Lower lobe of right lung (tissue), 2 donors: ENCODE data around the gene TBX4. TPM values are rescaled to one million over a fixed set of nuclear protein-coding genes. Genes with fewer than 3 reads are reported as not detected.
A peak's percentile ranks its signal among the peaks of the same experiment; 100 is the strongest.

Source experiments
- ATAC-seq, 2 donors: fragments of 200-7000 bp; cut with Tn5 transposase; one replicate each; pipeline ENCODE4 v1.9.1; 2020 to 2022; ENCODE audit warnings: mild to moderate bottlenecking in 2 of 2, moderate library complexity in 2 of 2
- DNase-seq: peaks from one replicate; pipeline ENCODE4 v3.0.0-alpha.2; 2020
- H3K27ac ChIP-seq: fragments of 200-600 bp; one replicate; pipeline ENCODE4 v1.8.0; 2022
- H3K27me3 ChIP-seq: fragments of 200-600 bp; one replicate; pipeline ENCODE4 v1.8.0; 2022; ENCODE audit warnings: low read depth
- H3K36me3 ChIP-seq: fragments of 200-600 bp; one replicate; pipeline ENCODE4 v1.8.0; 2022; ENCODE audit warnings: mild to moderate bottlenecking
- H3K4me1 ChIP-seq: fragments of 200-600 bp; one replicate; pipeline ENCODE4 v1.8.0; 2022
- H3K4me3 ChIP-seq: fragments of 200-600 bp; one replicate; pipeline ENCODE4 v1.8.0; 2022; ENCODE audit warnings: mild to moderate bottlenecking
- H3K9me3 ChIP-seq: fragments of 200-600 bp; one replicate; pipeline ENCODE4 v1.8.0; 2022
- intact Hi-C: fragments of 100-400 bp; cut with DNase I; formaldehyde crosslinking; loops from one replicate; pipeline ENCODE4 v1.11.0; 2022
- total RNA-seq: library from RNA; stranded (reverse); fragmentation: NEBNext Ultra II Directional; extraction: Animal tissue kit (Norgen Biotek cat#: 25700); gene quantifications from one replicate; pipeline ENCODE4 v1.2.1, GENCODE V29; 2021
- TF ChIP-seq, protein P1 (sequence below): fragments of 200-600 bp; IDR thresholded peaks from one replicate; pipeline ENCODE4 v1.8.0; 2022; ENCODE audit warnings: antibody characterized with exemption, mild to moderate bottlenecking
- donor health status: DM: no; HTN: yes; CAD: no; lungs with severe emphysema.

TBX4 gene
- total RNA-seq, 1 donor from 2014 or later: 22.3 TPM

DNA sequence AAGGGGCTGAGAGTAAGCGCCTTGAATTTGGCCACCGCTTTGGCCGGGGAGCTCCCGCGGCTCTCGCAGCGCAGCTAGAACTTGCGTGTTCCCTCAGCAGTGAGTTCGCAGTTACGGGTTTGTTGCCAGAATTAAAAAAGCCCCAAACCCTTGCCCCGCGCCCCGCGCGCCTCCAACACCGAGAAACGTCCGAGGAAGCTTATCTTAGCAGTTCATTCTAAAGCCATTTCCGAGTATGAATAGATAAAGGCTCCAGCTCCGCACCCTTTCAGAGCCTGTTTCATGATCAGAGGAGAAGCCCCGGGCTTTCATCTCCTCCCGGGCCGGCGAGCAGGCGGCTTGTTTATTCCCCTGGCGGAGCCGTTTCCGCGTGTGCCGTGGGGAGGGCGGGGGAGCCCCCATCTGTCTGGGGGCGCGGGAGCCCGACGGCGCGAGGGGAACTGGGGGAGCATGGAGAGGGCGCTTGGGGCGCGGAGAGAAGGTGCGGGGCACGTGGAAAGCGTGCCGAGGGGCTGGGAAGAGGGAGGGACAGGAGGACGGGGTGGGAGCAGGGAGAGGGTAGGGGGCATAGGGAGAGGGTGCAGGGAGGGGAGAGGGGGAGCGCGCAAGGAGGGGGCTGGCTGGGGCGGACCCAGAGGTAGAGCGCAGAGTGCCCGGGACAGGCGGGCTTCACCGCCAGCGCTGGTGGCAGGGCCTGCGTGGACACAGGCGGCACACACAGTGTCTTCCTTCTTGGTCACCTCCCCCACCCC lies 9.9 kb downstream of the TBX4 start:
- H3K36me3 ChIP-seq: no peaks in the 10 kb centered on the region
- no peaks in the 10 kb centered on the region for H3K9me3 ChIP-seq
- intact Hi-C loops: no loop called here
- H3K27ac ChIP-seq: peak overlapping the region; percentile 71
- H3K4me1 ChIP-seq: peaks cover 23% of the 10 kb centered on the region
- DNase-seq (no peak), ATAC-seq (no peak)
- H3K4me3 ChIP-seq: peak overlapping the region; percentile 31
- peaks cover 56% of the 10 kb centered on the region for H3K27me3 ChIP-seq
- TF ChIP-seq, protein P1, sequence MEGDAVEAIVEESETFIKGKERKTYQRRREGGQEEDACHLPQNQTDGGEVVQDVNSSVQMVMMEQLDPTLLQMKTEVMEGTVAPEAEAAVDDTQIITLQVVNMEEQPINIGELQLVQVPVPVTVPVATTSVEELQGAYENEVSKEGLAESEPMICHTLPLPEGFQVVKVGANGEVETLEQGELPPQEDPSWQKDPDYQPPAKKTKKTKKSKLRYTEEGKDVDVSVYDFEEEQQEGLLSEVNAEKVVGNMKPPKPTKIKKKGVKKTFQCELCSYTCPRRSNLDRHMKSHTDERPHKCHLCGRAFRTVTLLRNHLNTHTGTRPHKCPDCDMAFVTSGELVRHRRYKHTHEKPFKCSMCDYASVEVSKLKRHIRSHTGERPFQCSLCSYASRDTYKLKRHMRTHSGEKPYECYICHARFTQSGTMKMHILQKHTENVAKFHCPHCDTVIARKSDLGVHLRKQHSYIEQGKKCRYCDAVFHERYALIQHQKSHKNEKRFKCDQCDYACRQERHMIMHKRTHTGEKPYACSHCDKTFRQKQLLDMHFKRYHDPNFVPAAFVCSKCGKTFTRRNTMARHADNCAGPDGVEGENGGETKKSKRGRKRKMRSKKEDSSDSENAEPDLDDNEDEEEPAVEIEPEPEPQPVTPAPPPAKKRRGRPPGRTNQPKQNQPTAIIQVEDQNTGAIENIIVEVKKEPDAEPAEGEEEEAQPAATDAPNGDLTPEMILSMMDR: no peak

DNA sequence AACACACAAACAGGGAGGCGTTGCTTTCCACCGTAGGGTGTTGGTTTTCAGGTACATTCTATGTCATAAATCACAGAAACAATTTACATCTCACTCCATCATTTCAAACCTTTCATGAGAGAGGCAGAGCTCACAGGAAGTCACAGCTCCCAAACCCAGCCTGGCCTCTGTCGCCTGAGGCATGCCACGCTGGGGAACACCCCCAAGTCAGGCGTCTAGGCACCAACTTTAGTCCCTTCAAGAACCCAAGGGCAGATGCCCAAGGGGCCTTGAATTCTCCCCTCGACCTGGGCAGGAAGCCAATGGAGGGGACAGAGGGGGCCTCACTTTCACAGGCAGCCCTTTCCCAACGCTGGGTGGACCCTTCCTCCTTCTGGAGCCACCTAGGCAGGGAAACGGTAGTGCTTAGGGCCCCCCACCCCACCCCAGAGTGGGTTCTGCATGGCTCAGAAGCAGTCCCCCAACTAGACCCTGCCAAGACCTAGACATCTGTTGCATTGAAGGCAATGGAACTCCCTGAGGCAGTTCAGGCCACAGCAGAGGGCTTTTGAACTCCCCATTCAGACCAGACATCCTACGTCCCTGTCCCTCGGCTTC lies 10.6 kb downstream of the TBX4 start:
- H3K27ac ChIP-seq: peak overlapping the region; percentile 71
- H3K4me3 ChIP-seq: peak overlapping the region; percentile 31
- H3K9me3 ChIP-seq: no peaks in the 10 kb centered on the region
- peaks cover 19% of the 10 kb centered on the region for H3K4me1 ChIP-seq
- TF ChIP-seq, protein P1: no peak
- no peaks in the 10 kb centered on the region for H3K36me3 ChIP-seq
- intact Hi-C loops: no loop called here
- ATAC-seq (peak in 1 of 2 donors; percentile 2), DNase-seq (no peak)
- H3K27me3 ChIP-seq: peaks cover 49% of the 10 kb centered on the region

DNA sequence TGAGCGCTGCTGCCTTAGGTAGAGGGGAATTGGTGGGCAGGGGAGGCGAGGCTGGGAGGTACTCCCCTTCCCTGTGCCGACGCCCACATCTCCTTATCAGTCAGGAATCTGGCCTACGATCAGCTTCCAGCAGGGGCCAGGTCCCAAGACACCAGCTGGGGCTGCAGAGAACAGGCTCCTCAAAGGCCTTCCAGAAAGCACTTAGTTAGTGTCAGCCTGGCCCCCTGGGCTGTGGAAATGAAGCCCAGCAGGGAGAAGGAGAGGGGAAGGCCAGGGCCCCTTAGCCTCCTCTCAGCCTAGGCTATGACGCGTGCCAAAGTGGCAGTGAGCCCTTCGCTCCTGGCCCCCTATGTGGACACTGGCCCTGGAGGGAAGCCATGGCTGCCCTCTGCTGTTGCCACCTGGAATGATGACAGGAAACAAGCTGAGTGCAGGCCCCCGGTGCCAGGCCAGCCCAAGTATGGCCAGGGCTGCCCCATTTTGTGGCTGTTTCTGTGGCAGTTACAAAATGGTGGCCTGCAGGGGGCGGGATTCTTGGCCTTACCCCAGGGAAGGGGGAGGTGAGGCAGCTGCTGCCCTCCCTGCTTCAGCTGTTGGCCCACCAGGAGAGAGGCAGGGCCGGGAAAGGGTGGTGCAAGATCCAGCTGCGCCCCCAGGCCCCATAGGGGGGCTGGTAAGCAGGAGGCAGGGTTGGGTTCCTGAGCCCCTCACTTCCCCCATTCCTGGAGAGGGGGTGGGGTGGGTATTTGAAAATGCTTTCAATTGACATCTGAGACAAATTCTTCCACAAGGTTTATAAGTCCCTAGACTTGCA lies 11.3 kb downstream of the TBX4 start:
- Histone ChIP-seq H3K4me3 (no peak overlapping the region), H3K4me1 (peaks cover 22% of the 10 kb centered on the region), H3K9me3 (no peaks in the 10 kb centered on the region), H3K27ac (peak overlapping the region; percentile 71), H3K36me3 (no peaks in the 10 kb centered on the region), H3K27me3 (peaks cover 44% of the 10 kb centered on the region)
- ATAC-seq (peak in 1 of 2 donors; percentile 13), DNase-seq (no peak)
- TF ChIP-seq, protein P1: no peak
- intact Hi-C loops: no loop called here

DNA sequence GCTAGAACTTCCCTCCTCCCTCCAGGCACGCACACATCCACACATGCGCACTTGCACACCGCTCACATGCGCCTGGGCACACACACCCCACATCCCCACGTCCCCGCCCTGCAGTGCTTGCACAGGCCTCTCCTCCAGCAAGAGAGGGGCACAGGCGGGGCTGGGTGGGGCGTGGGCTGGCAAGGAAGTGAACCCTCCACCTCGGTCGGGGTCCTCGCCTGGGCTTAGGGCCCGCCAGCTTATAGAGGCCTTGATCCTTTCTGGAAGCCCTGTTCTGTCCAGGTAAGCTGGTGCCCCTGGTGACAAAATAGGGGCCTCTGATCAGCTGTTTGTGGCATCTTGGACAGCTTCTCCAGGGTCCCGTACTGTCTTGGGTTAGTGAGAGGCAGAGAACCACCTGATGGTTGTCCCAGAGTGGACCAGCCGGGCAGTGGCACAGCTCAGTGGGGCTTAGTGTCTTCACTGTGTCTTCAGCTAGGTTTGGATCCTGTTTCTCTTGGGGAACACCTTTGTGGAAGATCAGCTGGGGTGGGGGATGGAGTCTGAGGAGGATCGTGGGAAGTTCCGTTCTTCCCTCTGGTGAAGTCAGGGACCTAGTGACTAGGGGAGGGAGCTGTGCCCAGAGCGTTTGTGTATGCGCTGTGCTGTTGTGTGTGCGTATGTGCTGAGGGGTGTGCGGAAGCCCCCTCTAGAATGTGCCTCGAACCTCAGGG lies 12.1 kb downstream of the TBX4 start:
- no peaks in the 10 kb centered on the region for H3K9me3 ChIP-seq
- TF ChIP-seq, protein P1: no peak
- peaks cover 41% of the 10 kb centered on the region for H3K27me3 ChIP-seq
- no peak overlapping the region for H3K4me3 ChIP-seq
- H3K27ac ChIP-seq: peak overlapping the region; percentile 71
- peaks cover 22% of the 10 kb centered on the region for H3K4me1 ChIP-seq
- ATAC-seq (no peak), DNase-seq (peak; percentile 46)
- H3K36me3 ChIP-seq: peaks cover 4% of the 10 kb centered on the region
- intact Hi-C loops: no loop called here

DNA sequence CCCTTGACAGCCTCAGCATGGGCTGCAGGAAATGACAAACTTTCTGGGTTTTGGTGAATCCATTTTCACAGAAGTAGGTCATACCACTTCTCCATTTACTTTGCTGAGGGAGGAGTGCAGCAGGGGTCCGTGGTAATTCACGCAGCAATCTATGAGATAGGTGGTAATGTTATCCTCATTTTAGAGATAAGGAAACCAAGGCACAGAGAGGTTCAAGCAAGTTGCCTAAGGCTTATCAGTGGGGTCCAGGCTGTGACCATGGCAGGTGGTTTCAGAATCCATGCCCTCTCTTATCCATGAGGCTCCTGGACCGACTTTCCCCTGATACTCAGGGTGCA lies 12.6 kb downstream of the TBX4 start:
- H3K9me3 ChIP-seq: no peaks in the 10 kb centered on the region
- ATAC-seq: no peak
- DNase-seq: no peak
- H3K27me3 ChIP-seq: peaks cover 38% of the 10 kb centered on the region
- H3K4me1 ChIP-seq: peaks cover 22% of the 10 kb centered on the region
- H3K36me3 ChIP-seq: peaks cover 9% of the 10 kb centered on the region
- H3K27ac ChIP-seq: no peak overlapping the region
- no peak overlapping the region for H3K4me3 ChIP-seq
- intact Hi-C loops: no loop called here
- TF ChIP-seq, protein P1: no peak
